ENCODE results near the gene PAQR9. TPM values are rescaled to one million over a fixed set of nuclear protein-coding genes. Genes with fewer than 3 reads are reported as not detected.

Gene PAQR9
- total RNA-seq, 1 donor from 2014 or later = not detected

GRCh38 chr3:142947799-142948575 lies 15.5 kb downstream of the PAQR9 start:
- DNase-seq = no peak

GRCh38 chr3:142947352-142947751 lies 16.1 kb downstream of the PAQR9 start:
- DNase-seq = no peak

GRCh38 chr3:142946861-142947260 lies 16.6 kb downstream of the PAQR9 start:
- no peak for DNase-seq

- no peak for DNase-seq
Observed at GRCh38 chr3:142945023-142945422, 18.5 kb downstream of the PAQR9 start.

- no peak for DNase-seq
Observed at GRCh38 chr3:142944342-142944741, 19.1 kb downstream of the PAQR9 start.

GRCh38 chr3:142943870-142944269 lies 19.6 kb downstream of the PAQR9 start:
- no peak for DNase-seq

- no peak for DNase-seq
Observed at GRCh38 chr3:142943349-142943748, 20.1 kb downstream of the PAQR9 start.

- DNase-seq = no peak
Observed at GRCh38 chr3:142941373-142942123, 21.9 kb downstream of the PAQR9 start.

- DNase-seq = no peak
Observed at GRCh38 chr3:142940472-142940871, 23.0 kb downstream of the PAQR9 start.

- no peak for DNase-seq
Observed at GRCh38 chr3:142940000-142940399, 23.5 kb downstream of the PAQR9 start.

- DNase-seq = no peak
Observed at GRCh38 chr3:142935963-142936362, 27.5 kb downstream of the PAQR9 start.

GRCh38 chr3:142934887-142935269 lies 28.6 kb downstream of the PAQR9 start:
- DNase-seq = no peak

- no peak for DNase-seq
Observed at GRCh38 chr3:142934128-142934886, 29.2 kb downstream of the PAQR9 start.

- peak; percentile 20 for DNase-seq
Observed at GRCh38 chr3:142931222-142931621, 32.3 kb downstream of the PAQR9 start.

GRCh38 chr3:142930463-142930862 lies 33.0 kb downstream of the PAQR9 start:
- no peak for DNase-seq

GRCh38 chr3:142929890-142930289 lies 33.6 kb downstream of the PAQR9 start:
- DNase-seq = no peak

- peak; percentile 70 for DNase-seq
Observed at GRCh38 chr3:142929109-142929508, 34.4 kb downstream of the PAQR9 start.

- DNase-seq = no peak
Observed at GRCh38 chr3:142926368-142926944, 37.0 kb downstream of the PAQR9 start.

- no peak for DNase-seq
Observed at GRCh38 chr3:142925140-142925539, 38.3 kb downstream of the PAQR9 start.

GRCh38 chr3:142923694-142924093 lies 39.8 kb downstream of the PAQR9 start:
- DNase-seq = no peak

GRCh38 chr3:142916605-142917004 lies 46.9 kb downstream of the PAQR9 start:
- no peak for DNase-seq

GRCh38 chr3:142915636-142916035 lies 47.8 kb downstream of the PAQR9 start:
- no peak for DNase-seq

GRCh38 chr3:142914286-142914811 lies 49.1 kb downstream of the PAQR9 start:
- no peak for DNase-seq

Measured in dermis blood vessel endothelial cell (primary cell).